D721Med (cell line): ENCODE data around the gene LRG1.
"Not testable (repeated sequence)": the region's sequence is repeated elsewhere in the genome, so short reads cannot be mapped to it uniquely, and the experiment has no call there.

Experiments
- DNase-seq: peaks from one replicate; pipeline ENCODE4 v3.0.0; 2011; ENCODE audit warnings: low spot score; ENCODE audit not compliant: insufficient read length
- FAIRE-seq: peaks from 2 replicates; lab custom pipeline; 2011; peaks lifted over from hg19 to GRCh38; lab: Jason Lieb, UNC
- CTCF ChIP-seq: IDR thresholded peaks from 2 replicates; pipeline ENCODE4 v1.5.1; 2012; ENCODE audit warnings: mild to moderate bottlenecking, control low read depth; ENCODE audit not compliant: insufficient read depth; ENCODE audit errors: missing control alignments

Gene LRG1

GRCh38 chr19:4528843-4529242 lies 11.0 kb downstream of the LRG1 start:
- TF ChIP-seq CTCF: no peak
- DNase-seq (no peak), FAIRE-seq (no peak)

GRCh38 chr19:4527377-4527776 lies 12.5 kb downstream of the LRG1 start:
- not testable (repeated sequence) for DNase-seq, FAIRE-seq

GRCh38 chr19:4525563-4526002 lies 14.3 kb downstream of the LRG1 start:
- no peak for DNase-seq
- TF ChIP-seq CTCF: no peak
- no peak for FAIRE-seq

GRCh38 chr19:4524808-4525562 lies 14.9 kb downstream of the LRG1 start:
- DNase-seq (peak; percentile 77), FAIRE-seq (no peak)
- TF ChIP-seq CTCF: peak; percentile 62

- FAIRE-seq (no peak), DNase-seq (peak; percentile 70)
- peak; percentile 51 for TF ChIP-seq CTCF
Measured at GRCh38 chr19:4523306-4524110, 16.3 kb downstream of the LRG1 start.

- FAIRE-seq (no peak), DNase-seq (no peak)
- no peak for TF ChIP-seq CTCF
Measured at GRCh38 chr19:4522291-4523002, 17.4 kb downstream of the LRG1 start.

- DNase-seq (no peak), FAIRE-seq (no peak)
- TF ChIP-seq CTCF: no peak
Measured at GRCh38 chr19:4521888-4522242, 18.0 kb downstream of the LRG1 start.
